ENCODE data around the gene ATXN1. TPM values are rescaled to one million over a fixed set of nuclear protein-coding genes. Genes with fewer than 3 reads are reported as not detected.

Gene ATXN1
- polyA plus RNA-seq, 1 donor (not counting 4 experiments of a cell fraction or from before 2014, with no cell fraction given), result 9.7 TPM

DNA sequence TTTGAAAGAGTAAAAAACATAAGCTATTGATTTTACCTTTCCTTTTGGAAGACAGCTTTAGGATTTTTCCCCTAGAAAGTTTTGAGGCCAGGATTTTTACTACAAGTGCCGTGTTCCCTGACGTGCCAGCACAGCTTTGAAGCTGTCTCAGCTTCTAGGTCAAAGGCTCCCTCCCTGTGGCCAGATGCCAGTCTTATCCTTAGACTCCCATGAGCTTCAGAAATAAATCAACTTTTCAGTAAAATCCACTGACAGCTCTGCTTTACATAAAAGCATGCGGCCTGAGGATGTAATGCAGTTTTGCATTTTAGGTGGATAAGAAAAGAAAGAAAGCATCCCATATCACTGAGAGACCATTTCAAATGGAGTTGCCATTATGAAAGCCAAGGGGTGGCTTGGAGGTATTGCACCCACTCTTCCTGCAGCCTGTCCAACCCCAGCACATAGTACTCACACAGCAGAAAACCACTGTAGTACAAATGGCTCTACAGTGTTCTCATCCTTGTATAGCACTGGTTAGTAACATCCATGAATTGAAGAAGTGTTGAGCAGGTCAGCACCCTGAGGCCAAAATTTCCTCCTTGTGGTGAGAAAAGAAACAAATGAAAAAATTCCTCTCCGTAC, 15.2 kb upstream of the ATXN1 start:
- H3K27ac ChIP-seq (ENCODE audit: control insufficient read depth, insufficient read depth, low read length), result no peak overlapping the region
- peak overlapping the region; percentile 4 for H3K4me2 ChIP-seq (ENCODE audit: control insufficient read depth, extremely low read depth, insufficient read depth, low read depth, low read length)
- H3K79me2 ChIP-seq (ENCODE audit: control insufficient read depth, insufficient read depth, low read length), result no peaks in the 10 kb centered on the region
- FAIRE-seq, result peak; percentile 46
- H2AFZ ChIP-seq (ENCODE audit: control insufficient read depth, low read length), result peak overlapping the region; percentile 35
- no peak for TF ChIP-seq EZH2 (IDR thresholded peaks at IDR 0.05; ENCODE audit: low read length)
- TF ChIP-seq, protein P1, sequence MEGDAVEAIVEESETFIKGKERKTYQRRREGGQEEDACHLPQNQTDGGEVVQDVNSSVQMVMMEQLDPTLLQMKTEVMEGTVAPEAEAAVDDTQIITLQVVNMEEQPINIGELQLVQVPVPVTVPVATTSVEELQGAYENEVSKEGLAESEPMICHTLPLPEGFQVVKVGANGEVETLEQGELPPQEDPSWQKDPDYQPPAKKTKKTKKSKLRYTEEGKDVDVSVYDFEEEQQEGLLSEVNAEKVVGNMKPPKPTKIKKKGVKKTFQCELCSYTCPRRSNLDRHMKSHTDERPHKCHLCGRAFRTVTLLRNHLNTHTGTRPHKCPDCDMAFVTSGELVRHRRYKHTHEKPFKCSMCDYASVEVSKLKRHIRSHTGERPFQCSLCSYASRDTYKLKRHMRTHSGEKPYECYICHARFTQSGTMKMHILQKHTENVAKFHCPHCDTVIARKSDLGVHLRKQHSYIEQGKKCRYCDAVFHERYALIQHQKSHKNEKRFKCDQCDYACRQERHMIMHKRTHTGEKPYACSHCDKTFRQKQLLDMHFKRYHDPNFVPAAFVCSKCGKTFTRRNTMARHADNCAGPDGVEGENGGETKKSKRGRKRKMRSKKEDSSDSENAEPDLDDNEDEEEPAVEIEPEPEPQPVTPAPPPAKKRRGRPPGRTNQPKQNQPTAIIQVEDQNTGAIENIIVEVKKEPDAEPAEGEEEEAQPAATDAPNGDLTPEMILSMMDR (optimal IDR thresholded peaks at IDR 0.05 in 1 of 3, IDR thresholded peaks at IDR 0.05 in 1 of 3, conservative IDR thresholded peaks at IDR 0.05 in 1 of 3; ENCODE audit: extremely low read depth in 1 of 3, insufficient read depth in 2 of 3, low read length in 3 of 3), result peak in 2 of 3 experiments; percentile 38 to 43
- no peaks in the 10 kb centered on the region for H4K20me1 ChIP-seq (ENCODE audit: control insufficient read depth, extremely low read depth, insufficient read depth, low read length)
- H3K27me3 ChIP-seq (ENCODE audit: control insufficient read depth, extremely low read depth, insufficient read depth, low read length), result no peaks in the 10 kb centered on the region
- DNase-seq (ENCODE audit: low read depth, low spot score), result no peak
- no peaks in the 10 kb centered on the region for H3K36me3 ChIP-seq (ENCODE audit: control insufficient read depth in 2 of 2, extremely low read depth in 1 of 2, insufficient read depth in 2 of 2, low read length in 2 of 2)
- dilution Hi-C loops (cut with MboI; ENCODE audit: extremely low pct_ligation_motif_present, low sequenced_read_pairs), result no loop called here
- no peaks in the 10 kb centered on the region for H3K9me1 ChIP-seq (ENCODE audit: control insufficient read depth, extremely low read depth, insufficient read depth, low read length)
- H3K9ac ChIP-seq (ENCODE audit: control insufficient read depth, extremely low read depth, insufficient read depth, low read length), result no peak overlapping the region
- H3K4me1 ChIP-seq (ENCODE audit: control insufficient read depth, extremely low read depth, insufficient read depth, low read length), result peaks cover 12% of the 10 kb centered on the region
- no peak overlapping the region for H3K4me3 ChIP-seq (ENCODE audit: control insufficient read depth in 2 of 3, extremely low read depth in 1 of 3, insufficient read depth in 2 of 3, low read depth in 1 of 3, low read length in 3 of 3)
- H3K9me3 ChIP-seq (ENCODE audit: control insufficient read depth, low read depth, low read length), result no peaks in the 10 kb centered on the region

DNA sequence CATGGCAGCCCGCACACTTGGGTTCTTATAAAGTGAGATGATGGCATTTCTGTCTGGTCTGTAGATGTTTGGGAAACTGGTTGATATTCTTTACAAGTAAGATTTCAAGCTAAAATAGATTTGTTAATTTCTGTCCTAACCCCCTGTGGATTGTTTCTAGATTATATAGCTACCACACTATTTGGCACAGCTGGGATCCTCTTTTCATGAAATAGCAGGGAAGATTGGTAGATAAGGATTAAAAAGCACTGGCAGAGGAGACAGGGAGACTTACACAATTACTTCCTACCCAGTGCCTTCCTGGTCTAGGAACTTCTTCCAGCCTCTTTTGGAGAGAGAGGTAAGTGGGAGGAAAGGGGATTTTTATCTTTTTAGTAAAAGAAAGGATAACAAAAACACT, 13.2 kb upstream of the ATXN1 start:
- no peaks in the 10 kb centered on the region for H3K36me3 ChIP-seq (ENCODE audit: control insufficient read depth in 2 of 2, extremely low read depth in 1 of 2, insufficient read depth in 2 of 2, low read length in 2 of 2)
- H3K4me1 ChIP-seq (ENCODE audit: control insufficient read depth, extremely low read depth, insufficient read depth, low read length), result peaks cover 21% of the 10 kb centered on the region
- H3K4me3 ChIP-seq (ENCODE audit: control insufficient read depth in 2 of 3, extremely low read depth in 1 of 3, insufficient read depth in 2 of 3, low read depth in 1 of 3, low read length in 3 of 3), result no peak overlapping the region
- FAIRE-seq, result no peak
- dilution Hi-C loops (cut with MboI; ENCODE audit: extremely low pct_ligation_motif_present, low sequenced_read_pairs), result no loop called here
- H3K9ac ChIP-seq (ENCODE audit: control insufficient read depth, extremely low read depth, insufficient read depth, low read length), result no peak overlapping the region
- H3K9me1 ChIP-seq (ENCODE audit: control insufficient read depth, extremely low read depth, insufficient read depth, low read length), result no peaks in the 10 kb centered on the region
- no peak overlapping the region for H3K27ac ChIP-seq (ENCODE audit: control insufficient read depth, insufficient read depth, low read length)
- TF ChIP-seq, protein P1 (optimal IDR thresholded peaks at IDR 0.05 in 1 of 3, IDR thresholded peaks at IDR 0.05 in 1 of 3, conservative IDR thresholded peaks at IDR 0.05 in 1 of 3; ENCODE audit: extremely low read depth in 1 of 3, insufficient read depth in 2 of 3, low read length in 3 of 3), result no peak
- TF ChIP-seq EZH2 (IDR thresholded peaks at IDR 0.05; ENCODE audit: low read length), result no peak
- no peaks in the 10 kb centered on the region for H3K9me3 ChIP-seq (ENCODE audit: control insufficient read depth, low read depth, low read length)
- H3K4me2 ChIP-seq (ENCODE audit: control insufficient read depth, extremely low read depth, insufficient read depth, low read depth, low read length), result no peak overlapping the region
- no peak overlapping the region for H2AFZ ChIP-seq (ENCODE audit: control insufficient read depth, low read length)
- no peak for DNase-seq (ENCODE audit: low read depth, low spot score)
- H4K20me1 ChIP-seq (ENCODE audit: control insufficient read depth, extremely low read depth, insufficient read depth, low read length), result no peaks in the 10 kb centered on the region
- no peaks in the 10 kb centered on the region for H3K79me2 ChIP-seq (ENCODE audit: control insufficient read depth, insufficient read depth, low read length)
- H3K27me3 ChIP-seq (ENCODE audit: control insufficient read depth, extremely low read depth, insufficient read depth, low read length), result no peaks in the 10 kb centered on the region

Data from keratinocyte (primary cell).